ENCODE data around the gene FOXR1.

Gene FOXR1

DNA sequence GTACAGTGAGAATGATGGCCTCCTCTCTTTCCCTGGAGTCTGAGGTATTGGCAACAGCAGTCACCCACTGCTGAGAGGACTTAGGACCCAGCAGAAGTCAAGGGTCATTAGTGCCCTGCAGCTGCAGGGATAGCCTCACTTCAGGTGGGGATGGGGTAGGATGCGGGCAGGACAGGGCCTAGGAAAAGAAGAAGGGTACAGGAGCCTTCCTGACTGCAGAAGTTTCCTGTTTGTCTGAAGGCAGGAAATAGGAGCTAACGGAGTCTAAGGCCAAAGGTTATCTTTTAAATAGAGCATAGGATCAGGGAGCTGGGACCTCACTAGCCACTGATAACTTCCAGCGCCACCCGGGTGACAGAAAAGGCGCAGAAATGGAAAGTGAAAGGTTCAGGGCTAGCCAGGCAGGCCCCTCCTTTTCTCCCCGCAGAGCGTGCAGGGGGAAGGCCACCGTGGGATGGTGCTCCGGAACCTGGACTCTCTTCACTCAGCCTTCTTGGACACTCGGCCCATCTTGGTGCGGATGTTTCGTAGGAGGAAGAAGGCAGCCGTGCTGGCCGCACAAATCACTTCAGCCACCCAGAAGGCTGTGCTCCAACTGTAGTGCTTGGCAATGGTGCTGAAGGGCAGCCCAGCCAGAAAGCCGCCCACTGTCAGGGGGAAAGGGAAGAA is 53.0 kb downstream of the FOXR1 start:
- no CpG with 5 or more reads among the region's 15 CpGs for WGBS, 2 donors (ENCODE audit: extremely low coverage in 2 of 2, insufficient read length in 2 of 2, insufficient replicate concordance in 1 of 2)
- peaks cover 60 to 92% of the 10 kb centered on the region in 2 donors for H3K36me3 ChIP-seq (replicated peaks in 1 of 2; ENCODE audit: control insufficient read depth in 2 of 2, insufficient read depth in 2 of 2, low read length in 2 of 2)

DNA sequence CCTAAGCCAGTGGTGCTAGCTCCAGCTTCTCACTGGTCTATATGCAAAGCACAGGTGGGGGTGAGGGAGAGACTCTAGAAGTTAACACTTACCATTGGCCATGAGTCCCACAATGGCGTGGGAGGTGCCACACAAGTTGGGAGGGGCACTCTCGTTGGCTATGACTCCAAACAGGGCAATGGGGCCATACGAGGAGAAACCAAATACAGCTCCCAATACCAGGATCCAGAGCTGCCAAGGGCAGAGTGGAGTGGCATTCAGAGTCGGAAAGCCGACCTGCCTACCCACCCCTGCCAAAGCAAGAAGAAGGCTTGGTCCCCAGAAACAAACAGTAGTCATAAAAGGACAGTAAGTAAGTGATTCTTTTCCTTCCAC is 53.5 kb downstream of the FOXR1 start:
- peaks cover 57 to 89% of the 10 kb centered on the region in 2 donors for H3K36me3 ChIP-seq (replicated peaks in 1 of 2; ENCODE audit: control insufficient read depth in 2 of 2, insufficient read depth in 2 of 2, low read length in 2 of 2)

More for the DNA sequence above, 53.0 kb downstream of the FOXR1 start:
- Histone ChIP-seq H4K8ac (ENCODE audit: low read depth, low read length) (no peak overlapping the region), H2BK12ac (ENCODE audit: low read length) (no peak overlapping the region), H3K27ac (replicated peaks; ENCODE audit: low read length) (no peak overlapping the region), H3K4me3 (ENCODE audit: low read length in 2 of 2) (no peak overlapping the region), H2BK5ac (ENCODE audit: low read length) (no peak overlapping the region), H3K18ac (ENCODE audit: low read length) (no peak overlapping the region), H3K4ac (ENCODE audit: low read length) (no peak overlapping the region), H4K91ac (ENCODE audit: low read depth, low read length, poor library complexity) (no peak overlapping the region), H3K23ac (ENCODE audit: low read depth, low read length, poor library complexity) (no peak overlapping the region), H3K27me3 (ENCODE audit: control insufficient read depth in 3 of 3, insufficient read depth in 3 of 3, low read depth in 1 of 3, low read length in 3 of 3) (no peaks in the 10 kb centered on the region), H3K9ac (ENCODE audit: low read depth, low read length, poor library complexity) (no peak overlapping the region), H3K14ac (ENCODE audit: low read length) (no peak overlapping the region), H2AFZ (ENCODE audit: low read length) (no peak overlapping the region), H3K4me1 (ENCODE audit: control insufficient read depth in 2 of 2, insufficient read depth in 1 of 2, low read depth in 1 of 2, low read length in 2 of 2) (peaks cover 5 to 12% of the 10 kb centered on the region in 2 donors), H3K9me3 (replicated peaks in 1 of 2; ENCODE audit: control insufficient read depth in 2 of 2, insufficient read depth in 1 of 2, low read depth in 1 of 2, low read length in 2 of 2) (peaks cover 0 to 2% of the 10 kb centered on the region in 2 donors), H2AK5ac (ENCODE audit: low read depth, low read length) (no peak overlapping the region), H2BK15ac (ENCODE audit: low read length) (no peak overlapping the region), H3K79me1 (ENCODE audit: low read depth, low read length) (peaks cover 11% of the 10 kb centered on the region), H3K4me2 (ENCODE audit: insufficient read depth, low read length, poor library complexity, severe bottlenecking) (no peak overlapping the region), H2BK120ac (ENCODE audit: low read depth, low read length) (no peak overlapping the region)
- DNase-seq (ENCODE audit: low spot score) = no peak

DNA sequence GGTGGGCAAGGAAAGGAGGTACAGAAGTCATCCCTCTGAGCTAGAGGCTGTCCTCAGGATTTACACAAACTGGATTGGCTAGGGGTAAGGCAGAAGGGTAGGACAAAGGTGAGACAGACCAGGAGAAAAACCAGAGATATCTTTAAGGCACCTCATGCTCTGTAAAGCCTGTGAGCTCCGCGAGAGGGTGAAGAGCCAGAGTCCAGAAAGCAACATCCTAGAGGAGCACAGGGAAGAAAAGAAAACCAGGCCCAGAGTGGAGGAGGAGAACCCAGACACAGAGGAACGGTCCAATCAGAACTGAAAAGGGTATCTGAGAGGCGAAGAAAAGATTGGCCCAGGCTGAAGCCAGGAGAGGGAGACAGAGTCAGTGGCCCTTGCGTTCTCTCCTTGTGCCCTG is 54.0 kb downstream of the FOXR1 start:
- no peak overlapping the region for H3K18ac ChIP-seq (ENCODE audit: low read length)
- H3K4me2 ChIP-seq (ENCODE audit: insufficient read depth, low read length, poor library complexity, severe bottlenecking) = no peak overlapping the region
- no peak overlapping the region for H3K4me3 ChIP-seq (ENCODE audit: low read length in 2 of 2)
- DNase-seq (ENCODE audit: low spot score) = no peak
- H2BK12ac ChIP-seq (ENCODE audit: low read length) = no peak overlapping the region
- no peak overlapping the region for H3K27ac ChIP-seq (replicated peaks; ENCODE audit: low read length)
- peaks cover 6 to 12% of the 10 kb centered on the region in 2 donors for H3K4me1 ChIP-seq (ENCODE audit: control insufficient read depth in 2 of 2, insufficient read depth in 1 of 2, low read depth in 1 of 2, low read length in 2 of 2)
- no peaks in the 10 kb centered on the region for H3K9me3 ChIP-seq (replicated peaks in 1 of 2; ENCODE audit: control insufficient read depth in 2 of 2, insufficient read depth in 1 of 2, low read depth in 1 of 2, low read length in 2 of 2)
- no peaks in the 10 kb centered on the region for H3K27me3 ChIP-seq (ENCODE audit: control insufficient read depth in 3 of 3, insufficient read depth in 3 of 3, low read depth in 1 of 3, low read length in 3 of 3)
- no peak overlapping the region for H2BK120ac ChIP-seq (ENCODE audit: low read depth, low read length)
- WGBS, 2 donors (ENCODE audit: extremely low coverage in 2 of 2, insufficient read length in 2 of 2, insufficient replicate concordance in 1 of 2) = no CpG with 5 or more reads among the region's 5 CpGs
- peaks cover 56 to 85% of the 10 kb centered on the region in 2 donors for H3K36me3 ChIP-seq (replicated peaks in 1 of 2; ENCODE audit: control insufficient read depth in 2 of 2, insufficient read depth in 2 of 2, low read length in 2 of 2)
- H2AFZ ChIP-seq (ENCODE audit: low read length) = no peak overlapping the region
- no peak overlapping the region for H4K91ac ChIP-seq (ENCODE audit: low read depth, low read length, poor library complexity)
- H4K8ac ChIP-seq (ENCODE audit: low read depth, low read length) = no peak overlapping the region
- H2BK5ac ChIP-seq (ENCODE audit: low read length) = peak overlapping the region; percentile 16
- peaks cover 19% of the 10 kb centered on the region for H3K79me1 ChIP-seq (ENCODE audit: low read depth, low read length)
- peak overlapping the region; percentile 26 for H3K9ac ChIP-seq (ENCODE audit: low read depth, low read length, poor library complexity)
- H3K23ac ChIP-seq (ENCODE audit: low read depth, low read length, poor library complexity) = no peak overlapping the region
- H2BK15ac ChIP-seq (ENCODE audit: low read length) = no peak overlapping the region
- H2AK5ac ChIP-seq (ENCODE audit: low read depth, low read length) = no peak overlapping the region
- no peak overlapping the region for H3K4ac ChIP-seq (ENCODE audit: low read length)
- H3K14ac ChIP-seq (ENCODE audit: low read length) = no peak overlapping the region

More for the DNA sequence above, 53.5 kb downstream of the FOXR1 start:
- H2BK15ac ChIP-seq (ENCODE audit: low read length) = no peak overlapping the region
- H4K8ac ChIP-seq (ENCODE audit: low read depth, low read length) = no peak overlapping the region
- no peak overlapping the region for H3K18ac ChIP-seq (ENCODE audit: low read length)
- H3K27ac ChIP-seq (replicated peaks; ENCODE audit: low read length) = no peak overlapping the region
- no peak overlapping the region for H4K91ac ChIP-seq (ENCODE audit: low read depth, low read length, poor library complexity)
- no peak overlapping the region for H3K9ac ChIP-seq (ENCODE audit: low read depth, low read length, poor library complexity)
- H3K4me3 ChIP-seq (ENCODE audit: low read length in 2 of 2) = no peak overlapping the region
- no peak overlapping the region for H3K4me2 ChIP-seq (ENCODE audit: insufficient read depth, low read length, poor library complexity, severe bottlenecking)
- peaks cover 14% of the 10 kb centered on the region for H3K79me1 ChIP-seq (ENCODE audit: low read depth, low read length)
- peaks cover 6 to 12% of the 10 kb centered on the region in 2 donors for H3K4me1 ChIP-seq (ENCODE audit: control insufficient read depth in 2 of 2, insufficient read depth in 1 of 2, low read depth in 1 of 2, low read length in 2 of 2)
- no peak overlapping the region for H3K14ac ChIP-seq (ENCODE audit: low read length)
- H3K27me3 ChIP-seq (ENCODE audit: control insufficient read depth in 3 of 3, insufficient read depth in 3 of 3, low read depth in 1 of 3, low read length in 3 of 3) = no peaks in the 10 kb centered on the region
- H3K23ac ChIP-seq (ENCODE audit: low read depth, low read length, poor library complexity) = no peak overlapping the region
- H2AFZ ChIP-seq (ENCODE audit: low read length) = no peak overlapping the region
- H2AK5ac ChIP-seq (ENCODE audit: low read depth, low read length) = no peak overlapping the region
- H2BK5ac ChIP-seq (ENCODE audit: low read length) = no peak overlapping the region
- H2BK120ac ChIP-seq (ENCODE audit: low read depth, low read length) = no peak overlapping the region
- no peak overlapping the region for H3K4ac ChIP-seq (ENCODE audit: low read length)
- no peak overlapping the region for H2BK12ac ChIP-seq (ENCODE audit: low read length)
- DNase-seq (ENCODE audit: low spot score) = no peak
- WGBS, 2 donors (ENCODE audit: extremely low coverage in 2 of 2, insufficient read length in 2 of 2, insufficient replicate concordance in 1 of 2) = no CpG with 5 or more reads among the region's 5 CpGs
- H3K9me3 ChIP-seq (replicated peaks in 1 of 2; ENCODE audit: control insufficient read depth in 2 of 2, insufficient read depth in 1 of 2, low read depth in 1 of 2, low read length in 2 of 2) = no peaks in the 10 kb centered on the region

DNA sequence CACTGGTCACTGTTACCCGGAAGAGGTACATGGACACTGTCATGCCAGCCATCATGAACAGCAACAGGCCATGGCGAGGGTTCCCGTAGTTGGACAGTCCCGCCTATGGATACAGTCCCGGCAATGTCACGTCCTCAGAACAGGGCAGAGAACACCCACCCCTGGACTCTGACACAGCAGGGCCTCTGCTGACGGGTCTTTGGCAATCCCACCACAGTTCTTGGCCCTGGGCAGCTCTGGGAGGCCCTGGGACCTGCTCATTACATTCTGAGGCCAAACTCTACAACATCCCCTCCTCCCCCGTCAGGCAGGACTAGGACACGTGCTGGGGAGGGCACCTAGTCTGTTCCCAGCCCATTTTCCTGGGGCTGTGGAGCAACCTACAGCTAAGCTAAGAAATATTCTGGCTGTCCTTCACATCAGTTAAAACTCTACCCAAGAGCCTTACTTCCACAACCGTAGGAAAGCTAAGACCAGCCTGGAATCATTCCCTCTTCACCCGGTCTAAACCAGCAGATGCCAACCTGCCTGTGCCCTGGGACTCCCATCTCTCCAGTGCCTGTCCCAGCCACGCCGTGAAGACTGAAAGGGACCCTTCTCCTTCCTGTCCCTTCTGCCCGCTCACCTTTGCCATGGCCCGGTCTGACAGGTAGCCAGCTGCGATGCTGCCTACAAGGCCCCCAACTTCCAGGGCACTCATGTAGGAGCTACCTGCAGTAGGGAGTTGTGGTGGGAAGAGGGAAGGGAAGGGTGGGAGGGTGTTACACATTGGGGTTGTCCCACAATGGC is 54.6 kb downstream of the FOXR1 start:
- no peak overlapping the region for H2AK5ac ChIP-seq (ENCODE audit: low read depth, low read length)

More for the DNA sequence above, 54.6 kb downstream of the FOXR1 start:
- Histone ChIP-seq H3K4me2 (ENCODE audit: insufficient read depth, low read length, poor library complexity, severe bottlenecking) (no peak overlapping the region), H2BK12ac (ENCODE audit: low read length) (no peak overlapping the region), H3K79me1 (ENCODE audit: low read depth, low read length) (peaks cover 19% of the 10 kb centered on the region), H2BK5ac (ENCODE audit: low read length) (peak overlapping the region; percentile 16), H3K4ac (ENCODE audit: low read length) (no peak overlapping the region), H2BK15ac (ENCODE audit: low read length) (no peak overlapping the region), H3K9me3 (replicated peaks in 1 of 2; ENCODE audit: control insufficient read depth in 2 of 2, insufficient read depth in 1 of 2, low read depth in 1 of 2, low read length in 2 of 2) (no peaks in the 10 kb centered on the region), H3K4me1 (ENCODE audit: control insufficient read depth in 2 of 2, insufficient read depth in 1 of 2, low read depth in 1 of 2, low read length in 2 of 2) (peaks cover 6 to 12% of the 10 kb centered on the region in 2 donors), H3K14ac (ENCODE audit: low read length) (no peak overlapping the region), H4K91ac (ENCODE audit: low read depth, low read length, poor library complexity) (no peak overlapping the region), H2BK120ac (ENCODE audit: low read depth, low read length) (no peak overlapping the region), H4K8ac (ENCODE audit: low read depth, low read length) (no peak overlapping the region), H3K27me3 (ENCODE audit: control insufficient read depth in 3 of 3, insufficient read depth in 3 of 3, low read depth in 1 of 3, low read length in 3 of 3) (no peaks in the 10 kb centered on the region), H3K4me3 (ENCODE audit: low read length in 2 of 2) (no peak overlapping the region), H3K23ac (ENCODE audit: low read depth, low read length, poor library complexity) (no peak overlapping the region), H3K9ac (ENCODE audit: low read depth, low read length, poor library complexity) (no peak overlapping the region), H3K27ac (replicated peaks; ENCODE audit: low read length) (no peak overlapping the region), H3K36me3 (replicated peaks in 1 of 2; ENCODE audit: control insufficient read depth in 2 of 2, insufficient read depth in 2 of 2, low read length in 2 of 2) (peaks cover 56 to 80% of the 10 kb centered on the region in 2 donors), H3K18ac (ENCODE audit: low read length) (no peak overlapping the region), H2AFZ (ENCODE audit: low read length) (no peak overlapping the region)
- no peak for DNase-seq (ENCODE audit: low spot score)
- no CpG with 5 or more reads among the region's 16 CpGs for WGBS, 2 donors (ENCODE audit: extremely low coverage in 2 of 2, insufficient read length in 2 of 2, insufficient replicate concordance in 1 of 2)
